Activated naive CD4-positive, alpha-beta T cell (primary cell): Measurements from ENCODE around the gene FAR2.
"Not testable (repeated sequence)": the region's sequence is repeated elsewhere in the genome, so short reads cannot be mapped to it uniquely, and the experiment has no call there.

Source experiments
- DNase-seq, 4 experiments: peaks; one replicate each; lab custom pipeline; 2025; lab: John Stamatoyannopoulos, UW

FAR2 gene

GRCh38 chr12:29329411-29329810 lies 180.3 kb downstream of the FAR2 start:
- DNase-seq: no peak

GRCh38 chr12:29333178-29333577 lies 184.1 kb downstream of the FAR2 start:
- no peak for DNase-seq

- no peak for DNase-seq
These were observed 185.9 kb downstream of the FAR2 start for GRCh38 chr12:29334937-29335336.

GRCh38 chr12:29337325-29337724 lies 188.2 kb downstream of the FAR2 start:
- DNase-seq: no peak

GRCh38 chr12:29343022-29343799 lies 194.1 kb downstream of the FAR2 start:
- DNase-seq: no peak

GRCh38 chr12:29346769-29347421 lies 197.8 kb downstream of the FAR2 start:
- no peak for DNase-seq

- DNase-seq: no peak
These were observed 201.0 kb downstream of the FAR2 start for GRCh38 chr12:29350080-29350479.

- no peak for DNase-seq
These were observed 205.9 kb downstream of the FAR2 start for GRCh38 chr12:29354954-29355353.

- DNase-seq: no peak
These were observed 216.0 kb downstream of the FAR2 start for GRCh38 chr12:29365091-29365490.

GRCh38 chr12:29374012-29374411 lies 224.9 kb downstream of the FAR2 start:
- DNase-seq: no peak

GRCh38 chr12:29374913-29375312 lies 225.8 kb downstream of the FAR2 start:
- DNase-seq: no peak

GRCh38 chr12:29376118-29376517 lies 227.0 kb downstream of the FAR2 start:
- DNase-seq: no peak

GRCh38 chr12:29380536-29381523 lies 231.8 kb downstream of the FAR2 start, which contains the start of gene ERGIC2:
Gene ERGIC2, minus strand, starts transcription at chr12:29381172. Its CDS starts 9,539 bp downstream, at chr12:29371633.
- peak; percentile 56 to 80 (median 67) for DNase-seq

GRCh38 chr12:29382251-29382650 lies 233.2 kb downstream of the FAR2 start:
- no peak for DNase-seq

- DNase-seq: not testable (repeated sequence)
These were observed 236.1 kb downstream of the FAR2 start for GRCh38 chr12:29385194-29385593.
